Measurements from ENCODE around the gene SPNS2.

Gene SPNS2

GRCh38 chr17:4551141-4551540 lies 52.5 kb downstream of the SPNS2 start:
- TF ChIP-seq RAD21 (IDR thresholded peaks at IDR 0.05; ENCODE audit: low read depth) (no peak), USF1 (IDR thresholded peaks at IDR 0.05) (no peak)

- TF ChIP-seq TCF12 (IDR thresholded peaks at IDR 0.05; ENCODE audit: low read depth): no peak
- no peak for TF ChIP-seq EGR1 (IDR thresholded peaks at IDR 0.05)
- no peak for TF ChIP-seq MAX (IDR thresholded peaks at IDR 0.05)
- no peak for TF ChIP-seq FOXM1 (IDR thresholded peaks at IDR 0.05; ENCODE audit: borderline replicate concordance, low read depth)
- TF ChIP-seq NFIC (IDR thresholded peaks at IDR 0.05): no peak
Observed at GRCh38 chr17:4551796-4552525, 53.3 kb downstream of the SPNS2 start.

GRCh38 chr17:4553669-4554068 lies 55.0 kb downstream of the SPNS2 start:
- TF ChIP-seq USF1 (IDR thresholded peaks at IDR 0.05) (no peak), NFIC (IDR thresholded peaks at IDR 0.05) (no peak)

- TF ChIP-seq RAD21 (IDR thresholded peaks at IDR 0.05; ENCODE audit: low read depth): no peak
- no peak for TF ChIP-seq EP300 (IDR thresholded peaks at IDR 0.05; ENCODE audit: borderline replicate concordance)
- TF ChIP-seq EGR1 (IDR thresholded peaks at IDR 0.05): no peak
- TF ChIP-seq NFIC (IDR thresholded peaks at IDR 0.05): no peak
- TF ChIP-seq FOXM1 (IDR thresholded peaks at IDR 0.05; ENCODE audit: borderline replicate concordance, low read depth): no peak
- no peak for TF ChIP-seq ZBTB7A (IDR thresholded peaks at IDR 0.05; ENCODE audit: low read depth)
- TF ChIP-seq REST (IDR thresholded peaks at IDR 0.05; ENCODE audit: low read depth): no peak
- no peak for TF ChIP-seq CREB1 (IDR thresholded peaks at IDR 0.05; ENCODE audit: low read depth)
- no peak for TF ChIP-seq TEAD4 (IDR thresholded peaks at IDR 0.05)
- TF ChIP-seq TAF1 (IDR thresholded peaks at IDR 0.05; ENCODE audit: low read depth): no peak
- TF ChIP-seq USF1 (IDR thresholded peaks at IDR 0.05): no peak
- TF ChIP-seq CEBPB (IDR thresholded peaks at IDR 0.05): no peak
- no peak for TF ChIP-seq TCF12 (IDR thresholded peaks at IDR 0.05; ENCODE audit: low read depth)
- TF ChIP-seq MAX (IDR thresholded peaks at IDR 0.05): no peak
- no peak for TF ChIP-seq YY1 (IDR thresholded peaks at IDR 0.05; ENCODE audit: low read depth)
Observed at GRCh38 chr17:4554441-4554996, 55.8 kb downstream of the SPNS2 start.

- TF ChIP-seq EP300 (IDR thresholded peaks at IDR 0.05; ENCODE audit: borderline replicate concordance): 0 out of 2 replicates have a peak, but pooled peaks have one; percentile 3
- peak; percentile 8; the same call in 1 of the 2 replicates for TF ChIP-seq YY1 (IDR thresholded peaks at IDR 0.05; ENCODE audit: low read depth)
- TF ChIP-seq MAX (IDR thresholded peaks at IDR 0.05): peak; percentile 98
- TF ChIP-seq CEBPB (IDR thresholded peaks at IDR 0.05): no peak
- TF ChIP-seq EGR1 (IDR thresholded peaks at IDR 0.05): 0 out of 2 replicates have a peak, but pooled peaks have one; percentile 18
- peak; percentile 78 for TF ChIP-seq TAF1 (IDR thresholded peaks at IDR 0.05; ENCODE audit: low read depth)
- TF ChIP-seq TCF12 (IDR thresholded peaks at IDR 0.05; ENCODE audit: low read depth): peak; percentile 72
- TF ChIP-seq USF1 (IDR thresholded peaks at IDR 0.05): peak; percentile 78
- TF ChIP-seq FOXM1 (IDR thresholded peaks at IDR 0.05; ENCODE audit: borderline replicate concordance, low read depth): no peak
- TF ChIP-seq TEAD4 (IDR thresholded peaks at IDR 0.05): peak; percentile 33; the same call in 1 of the 2 replicates
Observed at GRCh38 chr17:4554997-4555799, 56.5 kb downstream of the SPNS2 start, which contains the start of gene MYBBP1A. Gene MYBBP1A, minus strand, starts transcription at chr17:4555384. Its CDS starts 60 bp downstream, at chr17:4555324.
